OCI-LY1 (cell line): ENCODE measurements around the gene ANKRD27.
"Not testable (repeated sequence)": the region's sequence is repeated elsewhere in the genome, so short reads cannot be mapped to it uniquely, and the experiment has no call there.

Experiments used
- H2AFZ ChIP-seq: fragments of 200-600 bp; sonication (generic), shearing (Covaris generic); 2 replicates; pipeline ENCODE4 v1.6.0; 2014; ENCODE audit warnings: antibody characterized with exemption, mild to moderate bottlenecking, low read length
- H3F3A ChIP-seq: fragments of 200-600 bp; sonication (generic), shearing (Covaris generic); 2 replicates; pipeline ENCODE4 v1.6.0; 2014; ENCODE audit warnings: mild to moderate bottlenecking, antibody characterized with exemption, low read length, moderate library complexity; ENCODE audit not compliant: insufficient read depth
- H3K27ac ChIP-seq: fragments of 200-600 bp; sonication (generic); 2 replicates; pipeline ENCODE4 v1.5.1; 2014; ENCODE audit warnings: low read length, mixed run types, mild to moderate bottlenecking, low read depth; ENCODE audit not compliant: poor library complexity, severe bottlenecking
- H3K27me3 ChIP-seq: fragments of 200-600 bp; sonication (generic); 2 replicates; pipeline ENCODE4 v1.6.0; 2014; ENCODE audit warnings: antibody characterized with exemption, mild to moderate bottlenecking, low read length, moderate library complexity; ENCODE audit not compliant: insufficient read depth
- H3K36me3 ChIP-seq: fragments of 200-600 bp; sonication (generic); 2 replicates; pipeline ENCODE4 v1.6.1; 2014; ENCODE audit warnings: mild to moderate bottlenecking, antibody characterized with exemption, low read length, moderate library complexity, mixed read lengths; ENCODE audit not compliant: insufficient read depth
- H3K4me1 ChIP-seq: fragments of 200-600 bp; sonication (generic); 2 replicates; pipeline ENCODE4 v1.5.1; 2014; ENCODE audit warnings: mild to moderate bottlenecking, low read length, moderate library complexity; ENCODE audit not compliant: insufficient read depth, severe bottlenecking
- H3K4me2 ChIP-seq: fragments of 200-600 bp; sonication (generic), shearing (Covaris generic); 2 replicates; pipeline ENCODE4 v1.6.1; 2014; ENCODE audit warnings: low read length
- H3K4me3 ChIP-seq: fragments of 200-600 bp; sonication (generic); 2 replicates; pipeline ENCODE4 v1.5.1; 2014; ENCODE audit warnings: low read length, low read depth, mild to moderate bottlenecking, mixed read lengths; ENCODE audit not compliant: poor library complexity, severe bottlenecking
- H3K79me2 ChIP-seq: fragments of 200-600 bp; shearing (Covaris generic); 2 replicates; pipeline ENCODE4 v1.6.1; 2016; ENCODE audit warnings: mixed run types, low read length, mixed read lengths; ENCODE audit not compliant: insufficient read depth
- H3K9ac ChIP-seq: fragments of 200-600 bp; sonication (generic), shearing (Covaris generic); 2 replicates; pipeline ENCODE4 v1.6.1; 2014; ENCODE audit warnings: mild to moderate bottlenecking, low read length, mixed read lengths
- H3K9me2 ChIP-seq: fragments of 200-600 bp; sonication (generic), shearing (Covaris generic); 2 replicates; pipeline ENCODE4 v1.6.1; 2014; ENCODE audit warnings: low read depth, mild to moderate bottlenecking, low read length, mixed read lengths
- H3K9me3 ChIP-seq: fragments of 200-600 bp; shearing (Covaris generic); 2 replicates; pipeline ENCODE4 v1.6.1; 2014; ENCODE audit warnings: low read length, mixed read lengths
- H4K20me1 ChIP-seq: fragments of 200-600 bp; sonication (generic), shearing (Covaris generic); 2 replicates; pipeline ENCODE4 v1.6.0; 2016; ENCODE audit warnings: mild to moderate bottlenecking, low read length; ENCODE audit not compliant: insufficient read depth
- EZH2 ChIP-seq: fragments of 200-600 bp; sonication (generic), shearing (Covaris generic); IDR thresholded peaks from 2 replicates; pipeline ENCODE4 v1.8.0; 2017; ENCODE audit warnings: borderline replicate concordance, mixed run types, mild to moderate bottlenecking, antibody characterized with exemption, low read length, moderate library complexity, mixed read lengths
- TF ChIP-seq, protein P1 (sequence below): fragments of 200-600 bp; sonication (generic), shearing (Covaris generic); IDR thresholded peaks from 2 replicates; pipeline ENCODE4 v1.5.1; 2017; ENCODE audit warnings: mild to moderate bottlenecking, antibody characterized with exemption, low read length, moderate library complexity, mixed read lengths

The ANKRD27 gene

DNA sequence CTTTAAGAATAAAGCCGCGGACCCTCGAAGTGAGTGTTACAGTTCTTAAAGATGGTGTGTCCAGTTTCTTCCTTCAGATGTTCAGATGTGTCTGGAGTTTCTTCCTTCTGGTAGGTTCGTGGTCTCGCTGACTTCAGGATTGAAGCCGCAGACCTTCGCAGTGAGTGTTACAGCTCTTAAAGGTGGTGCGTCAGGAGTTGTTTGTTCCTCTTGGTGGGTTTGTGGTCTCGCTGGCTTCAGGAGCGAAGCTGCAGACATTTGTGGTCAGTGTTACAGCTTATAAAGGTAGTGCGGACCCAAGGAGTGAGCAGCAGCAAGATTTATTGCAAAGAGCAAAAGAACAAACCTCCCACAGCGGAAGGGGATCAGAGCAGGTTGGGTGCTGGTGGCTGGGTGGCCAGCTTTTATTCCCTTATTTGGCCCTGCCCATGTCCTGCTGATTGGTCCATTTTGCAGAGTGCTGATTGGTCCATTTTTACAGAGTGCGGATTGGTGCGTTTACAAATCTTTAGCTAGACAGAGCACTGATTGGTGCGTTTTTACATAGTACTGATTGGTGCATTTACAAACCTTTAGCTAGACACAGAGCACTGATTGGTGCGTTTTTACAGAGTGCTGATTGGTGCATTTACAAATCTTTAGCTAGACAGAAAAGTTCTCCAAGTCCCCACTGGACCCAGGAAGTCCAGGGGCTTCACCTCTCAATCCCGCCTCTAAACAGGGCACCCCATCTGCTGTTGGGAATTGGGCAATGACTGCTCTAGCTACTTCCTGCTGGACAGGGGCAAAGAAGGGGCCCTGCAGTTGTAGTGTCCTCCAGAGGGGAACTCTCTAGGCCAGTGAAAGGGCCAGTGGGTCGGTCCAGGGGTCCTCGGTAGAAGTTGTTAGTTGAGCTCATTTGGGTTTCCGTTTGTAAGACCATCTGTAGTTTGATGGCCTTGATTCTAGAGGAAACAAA, 18.4 kb upstream of the ANKRD27 start:
- peaks cover 47% of the 10 kb centered on the region for H3K4me1 ChIP-seq
- not testable (repeated sequence) for H3K27me3 ChIP-seq

DNA sequence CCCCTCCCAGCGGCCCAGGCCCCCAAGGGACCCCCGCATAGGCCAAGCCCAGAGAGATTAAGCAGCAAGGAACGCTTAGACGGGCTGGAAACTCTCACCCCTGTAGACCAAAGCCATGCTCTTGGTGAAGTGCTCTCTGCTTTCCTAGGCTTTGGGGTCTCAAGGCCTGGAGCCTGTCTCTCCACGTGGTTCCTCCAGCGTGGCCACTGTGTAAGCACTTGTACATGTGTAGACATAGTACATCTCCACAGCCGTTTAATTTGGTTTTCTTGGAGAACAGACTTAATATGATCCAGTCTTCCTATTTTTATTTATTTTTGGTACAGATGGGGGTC, 17.7 kb upstream of the ANKRD27 start:
- Histone ChIP-seq H4K20me1 (no peaks in the 10 kb centered on the region), H3K4me2 (peak overlapping the region; percentile 89), H3K79me2 (peaks cover 15% of the 10 kb centered on the region), H3K9me2 (no peaks in the 10 kb centered on the region), H3K9ac (peak overlapping the region; percentile 88), H3K4me3 (peak overlapping the region; percentile 72), H3F3A (no peaks in the 10 kb centered on the region; the same call in 1 of the 2 replicates), H2AFZ (no peak overlapping the region), H3K4me1 (peaks cover 47% of the 10 kb centered on the region), H3K36me3 (peaks cover 45% of the 10 kb centered on the region), H3K9me3 (no peaks in the 10 kb centered on the region), H3K27me3 (no peaks in the 10 kb centered on the region), H3K27ac (peak overlapping the region; percentile 50)
- TF ChIP-seq EZH2 = no peak
- TF ChIP-seq, protein P1, sequence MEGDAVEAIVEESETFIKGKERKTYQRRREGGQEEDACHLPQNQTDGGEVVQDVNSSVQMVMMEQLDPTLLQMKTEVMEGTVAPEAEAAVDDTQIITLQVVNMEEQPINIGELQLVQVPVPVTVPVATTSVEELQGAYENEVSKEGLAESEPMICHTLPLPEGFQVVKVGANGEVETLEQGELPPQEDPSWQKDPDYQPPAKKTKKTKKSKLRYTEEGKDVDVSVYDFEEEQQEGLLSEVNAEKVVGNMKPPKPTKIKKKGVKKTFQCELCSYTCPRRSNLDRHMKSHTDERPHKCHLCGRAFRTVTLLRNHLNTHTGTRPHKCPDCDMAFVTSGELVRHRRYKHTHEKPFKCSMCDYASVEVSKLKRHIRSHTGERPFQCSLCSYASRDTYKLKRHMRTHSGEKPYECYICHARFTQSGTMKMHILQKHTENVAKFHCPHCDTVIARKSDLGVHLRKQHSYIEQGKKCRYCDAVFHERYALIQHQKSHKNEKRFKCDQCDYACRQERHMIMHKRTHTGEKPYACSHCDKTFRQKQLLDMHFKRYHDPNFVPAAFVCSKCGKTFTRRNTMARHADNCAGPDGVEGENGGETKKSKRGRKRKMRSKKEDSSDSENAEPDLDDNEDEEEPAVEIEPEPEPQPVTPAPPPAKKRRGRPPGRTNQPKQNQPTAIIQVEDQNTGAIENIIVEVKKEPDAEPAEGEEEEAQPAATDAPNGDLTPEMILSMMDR = no peak

More for the DNA sequence above, 18.4 kb upstream of the ANKRD27 start:
- H3K27ac ChIP-seq, H3K9me2 ChIP-seq, H3K9me3 ChIP-seq, H2AFZ ChIP-seq, H3F3A ChIP-seq, H4K20me1 ChIP-seq: not testable (repeated sequence)
- Histone ChIP-seq H3K9ac (peak overlapping the region; percentile 88; the same call in 1 of the 2 replicates), H3K4me2 (peak overlapping the region; percentile 89), H3K36me3 (peaks cover 53% of the 10 kb centered on the region), H3K79me2 (peaks cover 15% of the 10 kb centered on the region), H3K4me3 (peak overlapping the region; percentile 72)

DNA sequence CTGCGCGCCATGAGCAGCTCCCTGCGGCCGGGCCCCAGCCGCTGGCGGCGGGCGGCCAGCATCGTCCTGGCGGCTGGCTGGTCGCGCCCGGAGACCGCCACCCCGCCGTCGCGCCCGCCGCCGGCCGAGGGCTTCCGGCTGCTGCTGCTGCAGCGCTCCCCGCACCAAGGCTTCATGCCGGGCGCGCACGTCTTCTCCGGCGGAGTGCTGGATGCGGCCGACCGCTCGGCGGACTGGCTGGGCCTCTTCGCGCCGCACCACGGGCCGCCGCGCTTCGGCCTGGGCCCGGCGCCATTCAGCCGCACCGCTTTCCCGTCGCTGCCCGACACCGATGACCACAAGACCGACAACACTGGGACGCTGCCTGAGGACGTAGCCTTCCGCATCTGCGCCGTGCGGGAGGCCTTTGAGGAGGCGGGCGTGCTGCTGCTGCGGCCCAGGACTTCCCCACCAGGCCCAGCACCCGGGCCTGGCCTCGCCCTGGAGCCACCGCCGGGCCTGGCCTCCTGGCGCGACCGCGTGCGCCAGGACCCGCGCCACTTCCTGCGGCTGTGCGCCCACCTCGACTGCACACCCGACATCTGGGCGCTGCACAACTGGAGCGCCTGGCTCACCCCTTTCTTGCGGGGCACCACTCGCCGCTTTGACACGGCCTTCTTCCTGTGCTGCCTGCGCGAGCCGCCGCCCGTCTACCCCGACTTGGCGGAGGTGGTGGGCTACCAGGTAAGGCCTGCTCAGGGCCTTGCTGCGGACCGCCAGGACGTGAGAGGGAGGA, 17.2 kb upstream of the ANKRD27 start:
- Histone ChIP-seq H3K4me1 (peaks cover 47% of the 10 kb centered on the region), H3K4me2 (peak overlapping the region; percentile 89), H4K20me1 (no peaks in the 10 kb centered on the region), H3K27me3 (no peaks in the 10 kb centered on the region), H3K4me3 (peak overlapping the region; percentile 72), H2AFZ (no peak overlapping the region), H3K36me3 (peaks cover 40% of the 10 kb centered on the region), H3K79me2 (peaks cover 15% of the 10 kb centered on the region), H3K9me2 (no peaks in the 10 kb centered on the region), H3F3A (no peaks in the 10 kb centered on the region; the same call in 1 of the 2 replicates), H3K9ac (peak overlapping the region; percentile 88), H3K9me3 (no peaks in the 10 kb centered on the region), H3K27ac (peak overlapping the region; percentile 65)
- TF ChIP-seq, protein P1 = no peak
- TF ChIP-seq EZH2 = no peak
